SU-DHL-6 (cell line): ENCODE data around the gene PRKAR2B.

Experiments
- CTCF ChIP-seq: fragments of 200-600 bp; sonication (generic); IDR thresholded peaks from one replicate; pipeline ENCODE4 v1.5.1; 2017; ENCODE audit warnings: antibody characterized with exemption, mild to moderate bottlenecking, low read length, moderate library complexity; ENCODE audit not compliant: insufficient read depth, poor library complexity, severe bottlenecking
- EZH2phosphoT487 ChIP-seq: fragments of 200-600 bp; sonication (generic), shearing (Covaris generic); conservative IDR thresholded peaks from 2 replicates; pipeline ENCODE4 v1.6.1; 2018; ENCODE audit warnings: mild to moderate bottlenecking, antibody characterized with exemption, low read length, moderate library complexity, mixed read lengths

DNA sequence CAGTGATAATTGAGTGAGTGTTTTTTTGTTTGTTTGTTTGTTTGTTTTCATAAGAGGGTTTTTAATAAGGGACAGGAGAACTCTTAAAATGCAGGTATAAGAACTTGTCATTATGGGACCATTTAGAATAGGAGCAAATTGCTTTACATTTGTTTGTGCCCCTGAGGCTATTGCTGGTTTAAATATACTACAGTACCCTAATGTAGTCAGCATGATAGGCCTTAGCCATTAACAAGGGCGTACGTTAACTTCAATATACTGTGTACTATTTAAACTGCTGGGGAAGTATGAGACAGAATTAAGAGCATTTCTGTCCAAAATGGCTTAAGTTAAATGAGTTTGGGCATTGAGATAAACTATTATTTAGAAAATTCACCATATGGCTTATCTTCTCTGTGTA lies 26.2 kb downstream of the PRKAR2B start:
- TF ChIP-seq CTCF (no peak), EZH2phosphoT487 (no peak)
